Raji (cell line): Measurements from ENCODE around the gene UCK1.

Experiments
- POLR2A ChIP-seq: IDR thresholded peaks from 2 replicates; pipeline ENCODE4 v1.6.1; 2011; ENCODE audit warnings: low read depth, low read length, control low read depth; ENCODE audit not compliant: insufficient read depth

UCK1 gene

GRCh38 chr9:131477816-131478419 lies 53.1 kb downstream of the UCK1 start:
- TF ChIP-seq POLR2A, result no peak

GRCh38 chr9:131477367-131477766 lies 53.7 kb downstream of the UCK1 start:
- TF ChIP-seq POLR2A, result no peak

- no peak for TF ChIP-seq POLR2A
Measured at GRCh38 chr9:131476777-131477345, 54.2 kb downstream of the UCK1 start.

GRCh38 chr9:131475956-131476776 lies 54.9 kb downstream of the UCK1 start:
- no peak for TF ChIP-seq POLR2A

GRCh38 chr9:131475111-131475955 lies 55.7 kb downstream of the UCK1 start:
- TF ChIP-seq POLR2A, result no peak

GRCh38 chr9:131474711-131475110 lies 56.4 kb downstream of the UCK1 start:
- TF ChIP-seq POLR2A, result no peak

GRCh38 chr9:131473891-131474290 lies 57.2 kb downstream of the UCK1 start:
- no peak for TF ChIP-seq POLR2A
